ENCODE data around the gene ADAMTS16.

DNA sequence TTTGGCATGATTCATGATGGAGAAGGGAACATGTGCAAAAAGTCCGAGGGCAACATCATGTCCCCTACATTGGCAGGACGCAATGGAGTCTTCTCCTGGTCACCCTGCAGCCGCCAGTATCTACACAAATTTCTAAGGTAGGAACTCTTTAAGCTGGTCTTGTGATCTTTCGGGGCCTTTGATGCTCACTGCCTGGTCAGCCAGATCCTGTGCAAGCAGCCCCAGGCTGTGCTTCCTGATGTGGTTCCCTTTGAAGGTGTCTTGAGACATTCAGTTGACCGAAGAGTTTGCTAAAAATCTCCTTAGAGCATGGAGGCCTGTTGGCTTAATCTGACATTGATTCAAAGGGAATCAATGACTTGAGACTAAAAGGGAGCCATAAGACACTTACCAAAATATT, 60.0 kb downstream of the ADAMTS16 start:
- TF ChIP-seq POLR2AphosphoS5 (IDR thresholded peaks at IDR 0.05) = no peak
- TF ChIP-seq POLR2A (IDR thresholded peaks at IDR 0.05) = no peak
